Fibroblast of skin of left biceps (primary cell): Measurements from ENCODE around the gene FAM193A.
"Not testable (repeated sequence)": the region's sequence is repeated elsewhere in the genome, so short reads cannot be mapped to it uniquely, and the experiment has no call there.

Experiments used
- DNase-seq, 2 experiments: peaks; one replicate each; pipeline ENCODE4 v3.0.0-alpha.2; 2013; ENCODE audit warnings: low read depth in 2 of 2

The FAM193A gene

DNA sequence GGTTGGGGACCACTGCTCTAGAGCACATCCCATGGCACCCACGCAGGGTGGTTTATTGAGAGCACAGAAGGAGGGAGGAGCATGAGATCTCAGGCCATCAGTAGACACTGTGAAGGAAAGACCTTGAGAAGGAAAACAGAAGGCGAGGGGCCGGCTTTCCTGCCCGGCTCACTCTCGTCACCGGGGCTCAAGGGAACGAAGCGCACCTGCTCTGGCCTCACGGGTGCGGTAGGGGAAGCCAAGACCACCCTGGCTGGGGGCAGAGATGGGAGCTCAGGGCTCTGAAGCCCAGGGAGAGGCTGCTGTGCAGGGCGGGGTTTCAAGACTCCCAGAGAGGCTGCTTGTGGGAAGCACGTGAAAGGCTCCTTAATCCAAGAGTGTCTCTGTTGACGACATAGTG, 113.8 kb downstream of the FAM193A start:
- no peak for DNase-seq

DNA sequence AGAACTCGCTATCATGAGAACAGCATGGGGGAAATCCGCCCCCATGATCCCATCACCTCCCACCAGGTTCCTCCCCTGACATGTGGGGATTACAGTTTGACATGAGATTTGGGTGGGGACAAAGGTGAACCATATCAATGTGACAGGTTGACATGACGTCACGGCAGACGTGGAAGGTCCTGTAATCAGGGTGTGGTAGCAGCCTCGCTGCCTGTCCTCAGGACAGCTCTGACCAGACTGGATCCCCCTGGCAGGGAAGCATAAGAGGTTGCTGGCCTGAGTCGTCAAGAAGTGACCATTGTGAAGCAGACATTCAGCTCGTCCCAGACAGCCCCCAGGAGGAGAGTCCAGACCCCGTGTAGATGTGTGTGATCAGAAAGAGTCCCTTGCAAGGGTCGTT, 115.1 kb downstream of the FAM193A start:
- no peak for DNase-seq

DNA sequence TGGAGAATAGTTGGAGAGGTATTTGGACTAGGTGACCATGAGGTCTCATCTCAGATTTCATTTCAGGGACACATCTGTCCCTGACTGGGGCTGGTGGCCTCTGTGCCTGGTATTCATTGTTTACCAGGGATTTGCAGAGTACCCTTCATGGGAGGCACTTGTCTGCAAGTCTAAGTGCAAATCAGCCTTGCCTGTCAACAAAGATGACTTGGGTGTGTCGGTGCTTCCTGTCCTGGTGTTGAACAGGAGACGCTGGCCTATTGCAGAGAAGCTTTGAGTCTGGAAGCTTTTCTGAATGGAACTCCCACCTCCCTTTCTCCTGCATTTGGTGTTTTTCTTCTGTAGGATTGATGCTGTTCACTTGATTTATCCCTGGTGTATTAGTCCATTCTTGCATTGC, 115.6 kb downstream of the FAM193A start:
- no peak for DNase-seq

DNA sequence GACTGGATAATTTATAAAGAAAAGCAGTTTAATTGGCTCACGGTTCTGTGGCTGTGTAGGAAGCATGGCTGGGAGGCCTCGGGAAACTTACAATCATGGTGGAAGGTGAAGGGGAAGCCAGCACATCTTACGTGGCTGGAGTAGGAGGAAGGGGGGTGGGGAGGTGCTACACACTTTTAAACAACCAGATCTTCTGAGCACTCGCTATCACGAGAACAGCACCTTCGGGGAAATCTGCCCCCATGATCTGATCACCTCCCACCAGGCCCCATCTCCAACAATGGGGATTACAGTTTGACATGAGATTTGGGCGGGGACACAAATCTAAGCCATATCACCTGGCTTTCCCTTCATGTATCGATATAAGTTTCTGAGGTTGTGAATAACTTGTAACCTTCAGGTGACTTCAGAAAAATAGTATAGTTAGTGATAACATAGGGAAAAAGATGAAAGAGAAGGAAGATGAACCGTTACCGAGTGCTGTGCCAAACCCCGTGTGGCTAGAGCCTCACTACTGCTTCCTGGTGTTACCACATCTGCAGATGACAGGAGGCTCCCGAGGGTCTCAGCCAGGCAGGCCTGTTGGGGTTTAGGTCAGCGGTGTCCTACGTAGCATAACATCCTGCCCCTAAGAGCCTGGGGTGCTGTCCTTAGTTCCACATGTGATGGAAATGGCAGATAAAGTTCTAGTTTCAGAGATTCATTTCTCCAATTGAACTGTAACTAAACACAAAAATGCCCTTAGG, 116.1 kb downstream of the FAM193A start:
- no peak for DNase-seq

DNA sequence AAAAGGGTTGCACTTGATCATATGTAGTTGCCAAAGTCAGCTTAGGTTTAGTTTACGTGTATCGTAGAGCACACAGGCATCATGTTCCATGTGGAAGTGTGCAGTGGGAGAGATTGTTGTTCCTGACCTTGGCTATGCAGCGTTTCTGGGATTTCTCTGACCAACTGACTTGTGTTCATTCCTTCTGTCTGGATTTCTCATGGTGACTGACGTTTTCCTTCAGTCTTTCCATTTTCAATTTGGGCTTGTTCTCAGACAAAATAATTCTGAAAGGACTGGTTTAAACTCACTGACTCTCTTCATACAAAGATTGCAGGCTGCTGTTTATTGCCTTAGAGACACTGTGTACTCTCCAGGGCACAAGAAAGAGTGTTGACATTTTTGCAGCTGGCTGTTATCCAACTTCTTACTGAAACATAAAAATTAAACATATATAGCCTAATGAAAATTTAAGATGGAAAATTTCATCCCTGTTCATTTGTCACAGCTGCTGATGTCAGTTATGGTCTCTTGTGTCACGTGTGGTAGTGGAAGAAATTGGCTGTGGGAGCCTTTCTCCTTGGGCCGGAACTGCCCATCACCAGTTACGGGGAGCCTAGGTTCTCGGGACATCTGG, 124.3 kb downstream of the FAM193A start:
- DNase-seq = no peak

DNA sequence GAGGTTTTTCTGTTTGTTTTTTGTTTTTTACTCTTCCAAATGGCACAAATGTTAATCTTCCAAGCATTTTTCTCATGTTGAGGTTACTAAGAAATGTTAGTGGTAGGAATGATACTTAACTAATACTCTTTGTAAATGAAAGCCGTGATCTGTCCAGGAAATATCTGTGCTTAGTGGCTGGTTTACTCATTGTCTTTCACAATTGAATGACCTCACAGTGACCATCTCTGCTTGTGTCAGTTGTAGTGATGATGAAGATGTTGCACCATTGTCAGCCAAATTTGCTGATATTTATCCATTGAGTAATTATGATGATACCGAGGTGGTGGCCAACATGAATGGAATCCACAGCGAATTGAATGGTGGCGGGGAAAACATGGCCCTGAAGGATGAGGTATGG, 126.2 kb downstream of the FAM193A start:
- DNase-seq = peak; percentile 17 to 37

DNA sequence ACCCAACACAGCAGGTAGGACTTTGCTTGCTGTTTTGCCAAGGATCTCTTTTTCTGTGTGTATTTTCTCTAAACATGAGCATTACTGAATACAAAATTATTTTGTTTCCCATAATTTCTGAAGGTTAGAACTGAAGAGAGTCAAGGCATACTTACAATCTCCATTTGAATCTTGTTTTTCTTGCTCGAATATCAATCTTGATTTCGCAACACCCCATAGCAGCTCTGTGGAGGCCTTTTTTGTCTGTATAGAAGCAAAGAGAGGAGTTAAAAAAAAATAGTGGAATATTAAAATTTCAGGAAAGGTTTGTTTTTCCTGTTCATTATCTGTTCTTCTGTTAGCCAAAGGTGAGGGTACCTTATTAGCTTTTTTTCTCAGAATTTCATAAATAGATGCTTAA, 126.8 kb downstream of the FAM193A start:
- no peak for DNase-seq

DNA sequence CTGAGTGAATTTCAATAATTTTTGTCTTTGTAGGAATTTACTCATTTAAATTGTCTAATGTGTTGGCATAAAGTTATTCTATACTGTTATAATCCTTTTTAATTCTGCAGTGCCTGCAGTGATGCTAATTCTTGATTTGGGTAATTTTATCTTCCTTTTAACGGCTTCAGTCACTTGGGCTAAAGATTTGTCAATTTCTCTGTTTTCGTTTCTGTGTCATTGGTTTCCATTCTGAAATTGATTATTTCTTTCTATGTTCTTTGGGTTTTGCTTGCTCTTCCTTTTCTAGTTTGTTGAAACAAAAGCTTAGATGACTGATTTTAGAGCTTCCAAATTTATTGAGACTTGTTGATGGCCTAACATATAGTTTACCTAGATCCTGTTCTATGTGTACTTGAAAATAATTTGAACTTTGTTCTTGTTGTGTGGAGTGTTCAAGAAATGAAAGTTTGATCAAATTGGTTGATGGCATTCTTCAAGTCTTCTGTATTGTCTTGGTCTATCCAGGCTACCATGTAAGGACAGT, 130.3 kb downstream of the FAM193A start:
- no peak for DNase-seq

DNA sequence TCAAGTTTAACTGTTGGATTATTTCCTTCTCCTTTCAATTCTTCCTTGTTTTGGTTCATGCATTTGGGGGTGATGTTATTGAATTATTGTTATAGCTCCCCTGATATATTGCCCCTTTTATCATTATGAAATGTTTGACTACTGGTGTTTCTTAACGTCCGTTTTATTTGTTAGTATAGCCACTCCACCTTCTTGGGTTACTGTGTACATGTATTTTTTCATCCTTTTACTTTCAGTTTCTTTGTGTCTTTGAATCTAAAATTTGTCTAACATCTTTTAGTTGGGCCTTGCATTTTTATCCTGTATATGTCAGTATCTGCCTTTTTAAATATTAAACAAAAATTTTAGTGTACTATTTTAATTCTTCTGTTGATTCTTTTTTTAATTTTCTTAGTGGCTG, 131.0 kb downstream of the FAM193A start:
- no peak for DNase-seq

DNA sequence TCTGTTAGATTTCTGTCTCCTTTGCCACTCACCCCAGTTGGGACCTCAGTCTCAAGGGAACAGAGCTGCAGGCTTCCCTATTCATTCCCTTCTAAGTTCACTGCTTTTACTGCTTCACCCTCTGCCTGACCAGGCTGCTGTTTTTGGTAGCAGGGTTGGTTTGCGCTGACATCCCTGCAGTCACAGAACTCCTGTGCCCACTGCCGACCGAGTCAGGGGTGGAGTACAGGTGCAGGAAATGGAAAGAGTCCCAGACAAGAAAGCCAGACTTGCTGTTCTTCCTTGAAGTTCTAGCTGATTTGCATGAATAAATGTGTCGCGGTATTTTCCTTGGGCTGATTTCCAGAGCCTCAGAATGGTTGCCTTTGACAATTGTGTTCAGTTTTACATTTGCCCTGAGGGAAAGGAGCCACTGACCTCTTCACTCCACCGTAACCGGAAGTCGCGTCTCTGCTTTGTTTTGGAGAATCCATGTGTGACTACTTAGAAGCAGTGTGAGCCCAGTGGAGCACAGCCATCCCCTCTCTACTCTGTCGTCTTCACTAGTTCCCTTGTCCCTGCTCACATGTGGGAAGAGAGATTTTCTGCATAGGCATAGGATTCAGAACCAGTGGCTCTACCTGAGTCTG, 134.9 kb downstream of the FAM193A start:
- DNase-seq = no peak

DNA sequence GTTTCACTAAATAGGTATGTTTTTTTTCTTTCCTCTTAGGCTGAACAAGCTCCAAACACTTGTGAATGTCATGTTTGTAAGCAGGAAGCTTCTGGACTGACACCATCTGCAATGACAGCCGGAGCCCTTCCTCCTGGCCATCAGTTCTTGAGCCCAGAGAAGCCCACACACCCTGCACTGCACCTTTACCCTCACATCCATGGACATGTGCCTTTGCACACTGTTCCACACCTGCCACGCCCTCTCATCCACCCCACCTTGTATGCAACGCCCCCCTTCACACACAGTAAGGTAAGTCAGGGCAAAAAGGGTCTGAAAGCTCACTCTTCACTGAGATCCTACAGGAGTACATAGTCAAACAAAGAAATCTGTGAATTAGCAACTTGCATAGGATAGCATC, 135.6 kb downstream of the FAM193A start:
- no peak for DNase-seq

DNA sequence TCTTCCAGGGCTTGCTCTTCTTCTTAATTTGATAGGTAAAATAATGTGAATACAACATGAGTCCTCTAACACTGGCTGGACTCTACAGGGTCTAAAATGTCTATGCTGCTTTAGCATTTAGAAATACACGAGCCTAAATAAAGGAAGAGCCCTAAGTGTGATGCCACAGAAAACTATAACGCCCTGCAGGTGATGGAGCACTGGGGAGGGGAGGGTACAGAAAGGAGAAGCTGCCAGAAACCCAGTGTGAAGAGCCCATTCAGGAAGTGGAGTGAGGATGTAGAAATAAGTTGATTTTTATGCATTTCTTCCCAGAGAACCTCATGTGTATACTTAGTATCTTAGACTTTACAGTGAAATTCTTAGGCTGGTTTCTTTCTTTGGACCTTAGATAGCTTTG, 136.3 kb downstream of the FAM193A start:
- no peak for DNase-seq

DNA sequence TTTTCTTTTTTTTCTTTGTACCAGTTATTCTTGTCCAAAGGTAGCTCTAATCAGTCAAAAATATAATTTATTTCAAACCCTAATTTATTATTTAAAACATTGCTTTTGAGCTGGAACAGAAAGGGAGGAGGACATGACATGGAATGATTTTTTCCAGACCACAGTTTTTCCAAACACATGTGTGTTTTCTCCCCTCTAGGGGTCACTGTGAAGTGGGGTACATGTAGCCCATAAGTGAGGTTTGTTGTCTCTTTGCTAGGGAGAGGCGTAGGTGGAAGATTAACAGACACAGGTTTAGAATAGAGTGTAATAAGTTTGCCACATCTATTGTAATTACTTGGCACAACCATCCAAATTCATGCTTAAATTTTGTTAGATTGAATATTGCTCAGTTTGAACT, 136.7 kb downstream of the FAM193A start:
- no peak for DNase-seq

DNA sequence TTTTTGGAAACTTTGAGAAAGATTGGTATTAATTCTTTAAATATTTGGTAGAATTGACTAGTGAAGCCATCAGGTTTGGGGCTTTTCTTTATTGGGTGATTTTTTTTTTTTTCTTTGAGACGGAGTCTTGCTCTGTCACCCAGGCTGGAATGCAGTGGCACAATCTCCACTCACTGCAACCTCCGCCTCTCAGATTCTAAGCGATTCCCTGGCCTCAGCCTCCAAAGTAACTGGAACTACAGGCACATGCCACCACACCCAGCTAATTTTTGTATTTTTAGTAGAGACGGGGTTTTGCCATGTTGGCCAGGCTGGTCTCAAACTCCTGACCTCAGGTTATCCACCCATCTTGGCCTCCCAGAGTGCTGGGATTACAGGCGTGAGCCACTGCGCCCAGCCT, 143.3 kb downstream of the FAM193A start:
- not testable (repeated sequence) for DNase-seq

DNA sequence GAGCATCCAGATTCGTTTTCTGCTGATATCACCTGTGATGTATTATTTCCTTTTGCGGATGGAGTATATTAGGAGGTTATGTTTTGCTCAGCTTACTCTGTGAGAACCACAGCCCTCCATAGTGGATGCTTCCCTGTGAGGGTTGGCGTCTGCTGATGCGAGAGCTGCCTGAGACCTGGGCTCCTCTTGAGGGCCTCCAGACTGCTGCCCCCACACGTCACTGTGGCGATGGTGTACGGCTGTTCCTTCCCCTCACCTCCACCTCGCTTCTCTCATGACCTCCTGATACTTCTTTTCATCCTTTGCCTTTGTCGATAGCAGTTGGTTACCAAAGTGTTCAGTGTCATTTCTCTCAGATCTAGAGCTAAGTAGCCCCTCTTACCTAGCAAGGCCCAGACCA, 148.0 kb downstream of the FAM193A start:
- DNase-seq = no peak

DNA sequence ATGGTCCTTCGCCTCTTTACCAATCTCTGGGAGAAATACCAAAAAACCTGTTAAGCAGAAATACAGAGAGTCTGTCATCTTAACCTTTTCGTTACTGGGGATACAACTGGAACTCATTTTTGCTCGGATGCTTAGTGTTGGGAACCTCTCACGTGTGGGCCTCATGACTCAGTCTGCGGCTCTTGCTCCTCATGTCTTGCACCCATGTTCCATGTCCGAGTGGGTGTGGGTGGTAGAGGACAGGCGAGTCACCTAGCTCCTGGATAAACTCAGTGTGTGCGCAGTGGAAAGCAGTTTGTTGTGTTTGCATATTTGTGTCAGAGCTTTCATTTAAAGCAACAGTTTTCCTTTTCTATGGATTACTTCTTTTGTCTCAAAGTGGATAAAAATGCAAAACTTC, 149.1 kb downstream of the FAM193A start:
- DNase-seq = no peak

DNA sequence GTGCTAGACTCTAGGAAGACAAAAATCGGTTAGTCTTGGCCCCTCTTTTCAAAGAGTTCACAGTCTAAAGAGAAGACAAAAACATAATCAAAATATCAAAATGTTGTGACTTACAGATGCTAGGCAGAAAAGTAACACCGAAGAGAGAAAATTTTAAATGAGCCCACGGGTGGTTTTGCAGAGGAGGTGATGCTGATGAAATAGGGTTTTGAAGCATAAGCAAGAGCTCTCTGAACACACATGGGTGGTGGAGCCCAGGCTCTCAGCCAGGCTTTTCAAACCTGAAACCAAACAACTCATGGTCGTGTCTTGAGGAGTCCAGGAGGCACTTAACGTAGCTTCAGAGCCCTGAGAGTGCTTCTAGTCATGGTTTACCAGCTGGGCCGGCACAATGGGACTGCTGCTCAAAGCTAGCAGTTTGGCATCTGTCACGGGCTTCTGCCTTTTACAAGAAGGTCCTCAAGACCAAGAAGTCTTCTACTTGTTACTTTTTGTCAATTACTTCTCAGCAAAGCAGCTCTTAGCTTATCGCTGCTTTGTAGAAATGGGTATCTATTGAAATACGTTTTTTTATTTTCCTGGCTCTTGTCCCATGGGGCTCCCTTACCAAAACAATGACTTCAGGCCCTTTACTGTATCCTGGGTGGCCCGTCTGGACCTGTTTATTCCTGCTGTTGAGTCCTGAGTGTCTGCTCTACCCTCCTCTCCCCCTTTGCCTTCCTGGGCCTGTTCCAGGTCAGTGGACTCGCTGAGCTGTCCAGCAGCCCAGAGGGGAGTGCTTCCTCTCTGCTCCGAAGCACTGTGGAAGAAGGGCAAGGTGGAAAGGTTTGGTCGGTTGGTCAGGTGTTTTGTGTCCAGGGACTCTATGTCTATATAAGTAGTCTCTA, 150.2 kb downstream of the FAM193A start:
- no peak for DNase-seq

DNA sequence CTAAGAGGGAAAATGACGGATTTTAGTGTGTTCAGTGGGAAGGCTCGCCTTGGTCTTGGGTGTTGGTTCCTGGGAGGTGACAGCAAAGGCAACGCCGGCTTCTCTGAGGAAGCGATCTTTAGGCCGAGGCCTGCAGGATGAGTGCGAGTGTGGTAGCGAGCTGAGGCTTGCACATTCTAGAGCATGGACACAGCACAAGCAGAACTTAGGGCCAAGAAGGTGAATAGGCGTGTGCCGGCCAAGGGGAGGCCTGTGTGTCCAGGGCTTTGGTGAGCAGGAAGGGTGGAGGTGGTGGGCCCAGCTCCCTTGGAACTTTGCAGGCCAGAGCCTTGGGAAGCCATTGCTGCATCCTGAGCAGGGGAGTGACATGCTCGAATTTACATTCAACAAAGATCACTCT, 151.8 kb downstream of the FAM193A start:
- no peak for DNase-seq

DNA sequence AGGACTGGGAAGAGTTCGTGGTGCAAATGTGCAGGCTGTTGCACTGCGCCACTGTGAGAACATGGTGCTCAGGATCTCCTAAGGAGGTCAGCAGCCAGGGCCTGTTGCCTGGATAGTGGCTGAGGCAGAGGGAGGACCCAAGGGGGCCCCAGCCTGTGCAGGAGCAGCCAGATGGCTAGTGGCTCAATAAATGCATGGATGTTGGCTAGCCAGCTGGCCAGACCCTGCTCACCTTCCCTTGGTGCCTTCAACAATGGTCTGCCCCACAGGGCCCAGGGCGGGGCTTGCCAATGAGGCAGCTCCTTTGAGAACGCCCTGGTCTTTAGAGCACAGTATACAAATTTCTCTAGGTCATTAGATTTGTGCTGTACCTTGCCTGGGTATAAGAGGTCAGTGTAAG, 152.2 kb downstream of the FAM193A start:
- DNase-seq = no peak

DNA sequence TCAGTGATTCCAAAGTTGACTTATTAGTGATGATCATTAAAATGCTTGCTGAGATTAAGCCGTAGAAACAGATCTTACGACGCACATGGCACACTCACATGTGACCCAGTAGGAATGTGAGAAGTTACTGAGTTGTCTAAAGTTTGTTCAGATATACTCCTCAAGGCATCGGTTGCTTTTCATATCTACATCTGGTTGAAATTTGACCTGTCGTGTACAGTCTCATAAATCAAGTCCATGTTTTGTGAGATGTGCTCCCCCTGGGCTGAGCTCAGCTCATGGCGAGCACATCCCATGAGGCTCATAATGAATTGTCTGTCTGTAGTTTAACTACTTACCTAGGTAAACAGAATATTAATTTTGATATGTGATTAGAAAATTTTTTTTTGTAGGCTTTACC, 152.7 kb downstream of the FAM193A start:
- peak; percentile 15 to 17 for DNase-seq

DNA sequence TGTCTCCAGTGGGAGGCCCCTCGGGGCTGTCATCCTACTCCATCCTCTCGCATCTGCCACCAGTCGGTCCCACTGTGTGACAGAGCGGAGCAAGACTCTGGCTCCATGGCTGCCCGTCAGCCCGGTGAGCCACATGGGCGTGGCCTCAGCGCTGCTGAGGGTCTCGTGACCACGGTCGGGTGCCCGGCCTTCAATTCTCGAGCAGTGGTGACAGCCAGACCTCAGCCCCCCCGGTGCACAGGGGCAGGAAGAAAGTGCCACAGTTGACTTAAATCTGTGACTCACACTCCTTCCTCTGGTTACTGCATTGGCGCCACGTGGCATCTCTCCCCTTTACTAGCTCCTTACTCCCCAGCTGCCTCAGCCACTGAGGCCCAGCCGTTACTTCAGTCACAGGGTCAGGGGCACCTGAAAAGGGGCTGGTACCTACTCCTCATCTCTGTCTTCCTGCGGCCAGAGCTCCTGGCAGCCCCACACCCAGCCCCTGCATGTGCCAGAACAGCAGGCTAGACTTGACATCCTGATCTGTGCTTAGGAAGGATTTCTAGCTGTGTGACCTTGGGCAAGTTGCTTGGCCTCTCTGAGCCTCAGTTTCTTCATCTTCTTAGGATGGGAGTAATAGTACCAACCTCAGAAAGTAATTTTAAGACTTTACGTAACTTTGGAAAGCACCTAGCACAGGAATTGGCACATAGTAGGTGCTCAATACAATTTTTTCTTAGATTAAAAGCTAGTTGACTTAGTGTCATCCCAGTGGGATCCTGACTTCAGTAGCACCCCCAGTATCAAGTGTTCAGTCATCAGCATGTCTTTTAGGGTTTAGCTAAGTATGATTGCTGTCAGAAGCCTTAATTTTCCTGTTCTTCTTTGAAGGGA, 153.6 kb downstream of the FAM193A start:
- DNase-seq = no peak
